Measurements from ENCODE around the gene CCDC191.

Gene CCDC191

GRCh38 chr3:113947372-113948014, 108.8 kb downstream of the CCDC191 start, which contains the start of gene ZDHHC23:
Gene ZDHHC23 (plus strand): TSS chr3:113948013. CDS start chr3:113948803, 790 bp downstream.
- peak within 1 kb of the TSS; percentile 69 for H3K4me3 ChIP-seq (ENCODE audit: low read length)
- DNase-seq (ENCODE audit: low read depth): peak; percentile 44
- TF ChIP-seq CTCF (conservative IDR thresholded peaks at IDR 0.05; ENCODE audit: low read length): no peak

- H3K4me3 ChIP-seq (ENCODE audit: low read length): peak overlapping the region; percentile 69
- DNase-seq (ENCODE audit: low read depth): no peak
- TF ChIP-seq CTCF (conservative IDR thresholded peaks at IDR 0.05; ENCODE audit: low read length): no peak
Observed at GRCh38 chr3:113946831-113947230, 109.5 kb downstream of the CCDC191 start.

GRCh38 chr3:113927556-113927955, 128.8 kb downstream of the CCDC191 start:
- DNase-seq (ENCODE audit: low read depth): no peak
- no peak overlapping the region for H3K4me3 ChIP-seq (ENCODE audit: low read length)
- TF ChIP-seq CTCF (conservative IDR thresholded peaks at IDR 0.05; ENCODE audit: low read length): no peak

- H3K4me3 ChIP-seq (ENCODE audit: low read length): no peak overlapping the region
- DNase-seq (ENCODE audit: low read depth): peak; percentile 85
- no peak for TF ChIP-seq CTCF (conservative IDR thresholded peaks at IDR 0.05; ENCODE audit: low read length)
Observed at GRCh38 chr3:113914646-113915045, 141.7 kb downstream of the CCDC191 start.

All from AG10803 (cell line).